UCSD-AML1 (cell line): ENCODE data around the gene DHX40.
A peak's percentile ranks its signal among the peaks of the same experiment; 100 is the strongest.
"Not testable (repeated sequence)": the region's sequence is repeated elsewhere in the genome, so short reads cannot be mapped to it uniquely, and the experiment has no call there.

Experiments
- DNase-seq: peaks from one replicate; lab custom pipeline; 2025; ENCODE audit not compliant: unreplicated experiment; lab: John Stamatoyannopoulos, UW

Gene DHX40

DNA sequence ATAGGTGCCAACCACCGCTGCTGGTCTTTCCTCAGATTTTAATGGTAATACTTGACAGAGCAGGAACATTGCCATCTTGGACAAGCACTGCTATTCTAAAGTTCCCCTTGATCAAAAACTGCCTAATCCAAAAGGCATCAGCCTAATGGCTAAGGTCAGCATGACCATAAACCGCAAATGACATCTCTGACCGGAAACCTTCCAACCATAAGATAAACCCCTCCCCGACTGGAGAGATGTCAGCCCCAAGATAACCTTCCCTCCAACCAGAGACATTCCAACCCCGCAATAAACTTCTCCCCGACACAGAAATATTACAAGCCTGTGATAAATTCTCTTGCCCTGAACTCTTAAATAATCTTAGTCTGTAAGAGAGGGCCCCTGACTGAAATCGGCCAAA is 7.4 kb upstream of the DHX40 start:
- no peak for DNase-seq

DNA sequence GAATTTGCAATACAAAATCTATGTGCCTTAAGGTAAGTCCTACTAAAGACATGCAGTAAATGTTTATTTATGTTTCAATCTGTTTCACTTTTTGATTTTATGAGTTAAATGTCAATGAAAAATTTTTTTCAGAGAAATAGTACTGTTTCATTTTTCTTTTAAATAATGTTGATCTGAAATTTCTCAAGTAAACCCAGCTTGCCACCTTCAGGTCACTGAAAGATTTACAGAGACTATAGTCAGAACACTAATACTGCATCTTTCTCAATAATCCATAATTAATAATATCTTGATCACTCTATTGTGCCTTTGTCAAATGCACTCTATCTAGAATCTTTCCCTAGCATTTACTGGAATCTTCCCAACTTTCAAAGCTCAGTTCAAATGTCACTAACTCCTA is 6.5 kb upstream of the DHX40 start:
- no peak for DNase-seq

DNA sequence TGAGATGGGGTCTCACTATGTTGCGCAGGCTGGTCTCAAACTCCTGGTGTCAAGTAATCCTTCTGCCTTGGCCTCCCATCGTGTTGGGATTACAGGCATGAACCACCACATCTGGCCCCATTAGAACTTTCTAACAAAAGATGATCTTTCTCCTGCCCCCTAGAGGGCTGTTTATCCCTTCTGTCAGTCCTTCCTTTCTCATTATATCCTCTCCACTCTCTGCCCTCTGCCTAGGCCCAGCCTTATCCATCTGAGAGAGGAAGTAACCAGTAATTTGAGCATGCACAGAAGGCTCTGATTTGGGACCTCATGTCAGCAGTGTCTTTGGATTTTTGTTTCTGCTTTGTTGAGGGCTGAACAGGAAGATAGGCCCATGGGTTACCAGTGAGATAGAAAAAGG is 4.4 kb upstream of the DHX40 start:
- peak; percentile 15 for DNase-seq

- DNase-seq, result peak; percentile 61
These were observed 532 bp downstream of the DHX40 start for GRCh38 chr17:59565959-59566324.

DNA sequence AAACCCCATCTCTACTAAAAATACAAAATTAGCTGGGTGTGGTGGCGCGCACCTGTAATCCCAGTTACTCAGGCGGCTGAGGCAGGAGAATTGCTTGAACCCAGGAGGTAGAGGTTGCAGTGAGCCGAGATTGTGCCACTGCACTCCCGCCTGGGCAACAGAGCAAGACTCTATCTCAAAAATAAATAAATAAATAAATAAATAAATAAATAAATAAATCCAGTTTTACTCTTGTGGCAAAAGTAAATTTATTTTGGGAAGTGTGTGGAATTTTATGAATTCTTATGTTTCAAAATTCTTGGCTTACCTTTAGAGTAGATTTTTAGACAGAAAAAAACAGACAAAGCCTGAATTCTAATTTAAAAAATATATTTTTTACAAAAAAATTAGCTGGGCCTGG is 3.7 kb downstream of the DHX40 start:
- DNase-seq, result not testable (repeated sequence)

DNA sequence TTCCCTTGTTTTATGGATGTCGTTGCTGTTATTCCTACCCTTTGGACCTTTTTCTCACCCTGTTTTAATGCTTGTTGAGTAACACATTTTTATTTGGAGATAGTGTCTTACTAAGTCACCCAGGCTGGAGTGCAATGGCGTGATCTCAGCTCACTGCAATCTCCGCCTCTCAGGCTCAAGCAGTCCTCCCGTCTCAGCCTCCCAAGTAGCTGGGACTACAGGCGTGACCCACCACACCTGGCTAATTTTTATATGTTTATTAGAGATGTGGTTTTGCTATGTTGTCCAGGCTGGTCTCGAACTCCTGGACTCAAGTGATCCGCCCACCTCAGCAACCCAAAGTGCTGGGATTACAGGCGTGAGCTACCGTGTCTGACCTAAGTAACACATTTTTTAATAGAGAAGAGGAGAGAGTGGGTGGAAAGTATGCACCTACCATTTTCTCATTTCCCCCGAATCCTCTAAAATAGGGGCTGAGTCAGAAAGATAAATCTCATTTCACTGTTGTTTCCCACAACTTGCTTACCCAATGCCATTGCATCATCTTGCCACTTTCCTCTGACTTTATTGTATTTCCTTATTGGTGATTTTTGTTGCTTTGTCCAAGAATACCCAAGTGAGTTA is 7.0 kb downstream of the DHX40 start:
- DNase-seq, result no peak

GRCh38 chr17:59584168-59584567 is 18.8 kb downstream of the DHX40 start:
- DNase-seq, result not testable (repeated sequence)

- DNase-seq, result no peak
These were observed 34.8 kb downstream of the DHX40 start for GRCh38 chr17:59600169-59600568.

DNA sequence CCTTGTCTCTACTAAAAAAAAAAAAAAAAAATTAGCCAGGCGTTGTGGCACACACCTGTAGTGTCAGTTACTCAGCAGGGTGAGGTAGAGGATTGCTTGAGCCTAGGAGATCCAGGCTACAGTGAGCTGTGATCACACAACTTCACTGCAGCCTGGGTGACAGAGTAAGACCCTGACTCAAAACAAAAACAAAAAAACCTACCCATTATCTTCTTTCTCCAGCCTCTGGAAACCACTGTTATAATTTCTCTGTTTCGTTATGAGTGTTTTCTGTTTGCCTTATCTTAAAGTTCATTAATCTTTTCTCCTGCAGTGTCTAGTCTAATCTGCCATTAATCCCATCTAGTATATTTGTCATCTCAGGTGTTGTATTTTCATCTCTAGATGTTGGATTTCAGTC is 35.7 kb downstream of the DHX40 start:
- no peak for DNase-seq

DNA sequence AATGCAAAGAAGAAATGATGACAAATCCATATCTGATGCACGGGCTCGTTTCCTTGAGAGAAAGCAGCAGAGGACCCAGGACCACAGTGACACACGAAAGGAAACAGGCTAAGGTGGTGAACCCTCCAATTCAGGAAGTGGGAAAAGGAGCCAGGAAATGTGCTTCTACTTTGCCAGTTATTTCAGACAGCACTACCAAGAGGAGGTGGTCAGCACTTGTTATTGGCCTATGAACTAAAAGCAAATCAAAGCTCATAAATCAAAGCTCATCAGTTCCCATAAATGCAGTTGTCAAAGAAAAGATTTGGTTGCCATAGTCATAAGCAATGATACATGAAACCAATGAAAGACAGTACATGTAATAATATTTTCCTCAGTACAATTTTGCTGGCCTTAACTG is 41.7 kb downstream of the DHX40 start:
- peak; percentile 10 for DNase-seq

DNA sequence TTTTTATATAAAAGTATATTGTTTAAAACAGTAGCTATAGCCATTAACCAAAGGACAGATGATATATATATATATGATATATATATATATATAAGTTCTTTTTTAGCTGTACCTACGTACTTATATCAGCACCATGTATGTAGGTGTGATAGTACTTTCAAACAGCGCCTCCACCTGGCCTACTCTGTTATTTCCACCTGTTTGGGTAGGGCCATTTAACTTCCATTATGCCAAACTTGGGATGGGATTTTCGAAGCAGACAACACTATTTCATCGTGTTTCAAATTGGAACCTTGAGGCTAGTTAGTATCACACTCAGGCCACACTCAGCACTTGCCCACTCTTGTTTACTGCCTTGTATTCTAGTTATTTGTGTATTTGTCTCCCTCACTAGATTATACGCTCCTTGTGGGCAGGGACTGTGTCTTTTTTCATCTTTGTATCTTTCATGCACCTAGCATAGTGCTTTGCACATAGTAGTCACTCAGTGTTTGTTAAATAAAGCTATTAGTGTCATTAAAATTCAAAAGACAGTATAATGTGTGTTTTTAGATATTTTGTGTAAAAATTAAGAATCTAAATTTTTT is 42.5 kb downstream of the DHX40 start:
- peak; percentile 11 for DNase-seq

GRCh38 chr17:59611503-59611902 is 46.1 kb downstream of the DHX40 start:
- no peak for DNase-seq

GRCh38 chr17:59616253-59616920 is 51.0 kb downstream of the DHX40 start:
- no peak for DNase-seq

GRCh38 chr17:59617156-59617732 is 51.8 kb downstream of the DHX40 start:
- DNase-seq, result no peak

DNA sequence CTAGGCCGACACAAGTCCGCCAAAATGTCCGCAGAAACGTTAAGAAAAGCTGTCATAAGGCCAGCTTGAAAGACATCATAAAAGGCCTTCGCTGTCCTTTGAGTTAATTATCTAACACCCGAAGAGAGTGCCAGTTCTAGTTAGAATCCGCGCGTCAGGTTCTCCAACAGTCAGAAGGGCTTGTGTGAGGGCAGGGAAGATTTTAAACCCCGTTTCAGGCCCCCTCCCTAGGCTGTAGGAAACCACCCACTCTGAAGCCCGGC is 53.6 kb downstream of the DHX40 start:
- no peak for DNase-seq

- peak; percentile 96 for DNase-seq
These were observed 54.1 kb downstream of the DHX40 start, which contains the start of gene CLTC for GRCh38 chr17:59619298-59620063. Gene CLTC (plus strand): TSS chr17:59619895. CDS start chr17:59620132, 237 bp downstream.

GRCh38 chr17:59620064-59620359 is 54.6 kb downstream of the DHX40 start:
- no peak for DNase-seq

- peak; percentile 38 for DNase-seq
These were observed 55.3 kb downstream of the DHX40 start for GRCh38 chr17:59620518-59621259.

DNA sequence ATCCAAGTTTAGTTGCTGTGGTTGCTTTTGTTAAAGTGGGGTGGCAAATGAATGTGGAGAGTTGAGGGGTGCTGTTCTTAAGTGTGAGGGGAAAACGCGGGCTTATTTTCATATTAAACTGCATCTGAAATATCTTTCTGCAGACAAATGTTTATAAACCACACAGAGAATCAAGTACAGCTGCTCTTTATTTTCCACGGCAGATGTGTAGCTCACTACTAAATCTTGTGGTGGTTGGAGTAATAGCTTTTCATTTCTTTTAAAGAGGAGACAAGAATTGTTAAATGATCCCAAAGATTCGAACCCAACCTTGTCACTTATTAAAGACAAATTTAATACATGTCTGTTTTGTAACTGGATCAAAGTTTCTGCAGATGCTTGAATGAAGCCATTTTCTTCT is 56.4 kb downstream of the DHX40 start:
- DNase-seq, result no peak

DNA sequence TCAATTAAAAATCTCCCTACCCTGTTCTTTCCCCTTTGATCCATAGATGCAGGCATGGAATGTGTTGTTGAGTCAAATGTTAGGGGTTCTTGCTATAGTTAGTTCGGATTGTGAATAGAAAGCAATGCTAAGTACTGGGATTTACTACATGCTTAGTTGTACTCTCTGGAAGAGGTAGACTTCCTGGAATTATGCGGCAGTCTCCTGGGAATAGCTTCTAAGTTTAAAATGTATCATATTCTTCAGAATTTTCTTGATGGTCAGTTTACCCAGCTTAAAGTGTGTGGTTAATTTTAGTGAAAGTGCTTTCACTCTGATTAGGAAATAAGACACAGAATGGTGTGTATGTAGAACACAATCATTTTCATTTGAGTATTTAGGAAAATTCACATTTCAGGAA is 57.7 kb downstream of the DHX40 start:
- DNase-seq, result no peak

- no peak for DNase-seq
These were observed 61.3 kb downstream of the DHX40 start for GRCh38 chr17:59626756-59627155.
